GM19239 (cell line): ENCODE measurements around the gene CS.

Experiments used
- DNase-seq: peaks from one replicate; pipeline ENCODE4 v3.0.0; 2011; ENCODE audit warnings: low spot score; ENCODE audit not compliant: insufficient read length
- FAIRE-seq: peaks from 2 replicates; lab custom pipeline; 2011; peaks lifted over from hg19 to GRCh38; lab: Jason Lieb, UNC

Gene CS

DNA sequence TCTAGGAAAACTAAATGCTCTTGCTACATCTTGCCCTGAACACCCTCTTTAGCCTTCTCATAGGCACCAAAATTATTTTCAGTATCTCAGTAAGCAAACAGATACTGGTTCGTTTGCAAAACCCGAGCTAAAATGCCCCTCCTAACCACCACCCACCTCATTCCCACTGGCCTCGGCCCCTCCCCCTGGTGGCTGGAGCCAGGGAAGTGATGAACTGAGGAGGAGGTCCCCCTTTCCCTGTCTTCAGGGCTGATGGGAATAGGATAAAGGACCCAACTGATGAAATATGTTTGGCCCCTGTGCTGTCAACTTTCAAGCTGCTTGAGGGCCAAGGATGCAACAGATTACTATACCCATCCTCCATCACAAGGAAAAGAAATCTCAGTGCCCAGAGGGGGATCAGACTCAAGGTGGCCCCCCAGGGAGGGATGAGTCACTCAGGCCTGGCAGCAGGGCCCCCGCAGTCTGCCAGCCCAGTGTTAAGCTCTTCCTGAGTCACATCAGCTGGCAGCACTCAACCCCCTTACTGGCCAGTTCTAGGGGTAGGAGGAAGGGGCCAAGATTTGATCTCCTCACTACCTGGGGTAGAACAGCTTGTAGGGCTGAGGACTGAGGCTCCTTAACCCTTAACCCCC lies 43.7 kb downstream of the CS start:
- no peak for DNase-seq
- FAIRE-seq, result no peak

DNA sequence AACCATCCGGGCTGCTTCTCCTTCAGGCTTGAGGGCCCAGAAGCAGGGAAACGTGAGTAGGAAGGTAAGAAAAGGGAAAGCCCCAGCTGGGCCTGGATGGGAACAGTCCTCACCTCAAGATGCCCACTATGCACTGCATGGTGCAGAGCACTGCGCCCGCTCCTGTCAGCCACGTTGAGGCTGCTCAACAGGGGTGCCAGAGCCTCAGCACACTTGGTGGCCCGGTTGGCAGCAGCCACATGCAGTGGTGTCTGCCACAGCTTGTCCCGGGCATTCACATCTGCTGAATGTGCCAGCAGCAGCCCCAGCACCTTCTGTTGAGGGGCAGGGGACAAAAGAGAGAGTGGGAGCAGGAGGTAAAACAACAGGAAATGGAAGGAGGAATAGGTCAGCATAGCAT lies 44.5 kb downstream of the CS start:
- FAIRE-seq (no peak), DNase-seq (no peak)

DNA sequence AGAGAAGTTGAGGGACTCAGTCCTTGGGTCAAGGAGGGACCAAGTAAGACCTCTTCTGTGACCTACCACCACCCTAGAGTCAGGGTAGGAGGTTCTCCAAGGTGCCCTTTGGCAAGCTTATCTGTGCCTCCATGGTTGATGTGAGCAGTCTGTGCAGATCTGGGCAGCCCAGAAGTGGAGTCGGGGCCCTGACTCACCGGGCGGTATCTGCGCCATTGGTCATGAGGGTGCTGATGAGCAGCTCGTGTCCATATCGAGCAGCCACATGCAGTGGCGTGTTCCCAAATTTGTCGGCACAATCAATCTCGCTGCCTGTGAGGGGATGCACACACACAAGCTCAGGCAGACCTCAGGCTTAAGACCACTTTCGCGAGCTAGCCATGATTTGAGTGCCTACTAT lies 47.0 kb downstream of the CS start:
- FAIRE-seq (no peak), DNase-seq (no peak)

DNA sequence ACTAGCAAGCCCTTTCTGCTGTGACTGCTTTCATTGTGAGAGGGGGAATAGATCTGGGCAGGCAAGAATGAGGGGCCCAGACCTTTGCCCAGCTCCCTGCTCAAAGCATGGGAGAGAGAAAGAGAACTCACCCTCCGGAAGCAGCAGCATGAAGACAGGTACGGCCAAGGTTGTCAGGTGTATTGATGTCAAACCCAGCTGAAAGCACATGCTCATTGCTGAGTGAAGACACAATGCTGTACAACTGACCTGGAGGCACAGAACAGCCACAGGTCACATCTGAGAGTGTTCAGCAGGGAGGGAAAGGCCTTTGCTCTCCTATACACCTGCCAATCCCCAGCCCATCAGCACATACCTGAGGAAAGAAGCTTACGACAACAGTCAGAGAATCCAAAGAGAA lies 47.5 kb downstream of the CS start:
- DNase-seq, result no peak
- no peak for FAIRE-seq

DNA sequence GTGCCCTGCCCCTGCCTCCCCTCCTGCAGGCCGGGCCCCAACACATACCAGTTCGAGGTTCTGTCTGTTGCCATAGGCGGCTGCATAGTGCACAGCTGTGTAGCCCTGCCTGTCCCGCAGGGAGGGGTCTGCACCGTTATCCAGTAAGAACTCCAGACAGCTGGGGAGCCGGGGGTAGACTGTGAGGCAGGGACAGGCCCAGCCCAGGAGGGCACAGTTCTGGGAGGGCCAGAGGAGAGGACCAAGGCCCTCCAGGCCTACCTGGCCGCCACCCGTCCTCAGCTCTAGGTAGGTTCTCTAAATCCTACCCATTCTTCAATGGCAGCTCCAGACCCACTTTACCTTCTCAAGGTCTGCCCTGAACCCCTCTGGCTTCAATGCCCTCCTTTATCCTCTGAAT lies 51.4 kb downstream of the CS start:
- FAIRE-seq (no peak), DNase-seq (no peak)

DNA sequence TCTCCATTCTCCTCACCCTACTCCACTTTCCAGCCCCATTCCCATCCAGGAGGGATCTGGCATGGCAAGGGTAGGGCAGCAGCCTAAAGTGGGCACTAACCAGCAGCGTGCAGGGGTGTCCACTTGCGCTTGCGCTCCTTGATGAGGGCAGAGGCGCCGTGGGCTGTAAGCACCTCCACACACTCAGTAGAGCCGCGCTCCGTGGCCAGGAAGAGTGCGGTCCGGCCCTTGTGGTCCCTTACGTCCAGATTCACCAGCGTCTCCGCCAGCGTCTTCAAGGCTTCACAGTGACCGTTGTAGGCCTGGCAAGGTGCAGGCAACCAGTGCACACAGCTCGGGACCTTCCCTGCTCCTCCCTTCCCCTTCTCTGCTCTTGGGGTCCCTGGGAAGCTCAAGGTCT lies 52.2 kb downstream of the CS start:
- FAIRE-seq, result no peak

DNA sequence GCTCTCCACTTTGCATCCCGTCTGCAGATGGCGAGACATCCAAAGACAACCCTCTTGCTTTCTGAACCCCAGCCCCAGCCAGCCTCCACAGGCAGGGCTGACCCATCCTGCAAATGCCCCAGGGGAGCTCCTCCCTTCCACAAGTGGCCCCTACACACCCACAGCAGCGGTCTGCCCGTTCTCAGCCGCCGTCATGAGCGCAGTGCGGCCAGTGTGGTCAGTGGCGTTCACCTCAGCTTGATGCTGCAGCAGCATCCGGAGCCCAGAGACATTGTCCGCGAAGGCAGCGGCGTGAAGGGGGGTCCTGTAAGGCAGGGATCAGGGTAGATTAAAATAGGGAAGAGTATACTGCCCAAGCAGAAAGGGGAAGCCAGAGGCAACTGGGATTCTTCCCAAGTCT lies 55.6 kb downstream of the CS start:
- DNase-seq, result no peak

More for the DNA sequence above, 52.2 kb downstream of the CS start:
- no peak for DNase-seq

DNA sequence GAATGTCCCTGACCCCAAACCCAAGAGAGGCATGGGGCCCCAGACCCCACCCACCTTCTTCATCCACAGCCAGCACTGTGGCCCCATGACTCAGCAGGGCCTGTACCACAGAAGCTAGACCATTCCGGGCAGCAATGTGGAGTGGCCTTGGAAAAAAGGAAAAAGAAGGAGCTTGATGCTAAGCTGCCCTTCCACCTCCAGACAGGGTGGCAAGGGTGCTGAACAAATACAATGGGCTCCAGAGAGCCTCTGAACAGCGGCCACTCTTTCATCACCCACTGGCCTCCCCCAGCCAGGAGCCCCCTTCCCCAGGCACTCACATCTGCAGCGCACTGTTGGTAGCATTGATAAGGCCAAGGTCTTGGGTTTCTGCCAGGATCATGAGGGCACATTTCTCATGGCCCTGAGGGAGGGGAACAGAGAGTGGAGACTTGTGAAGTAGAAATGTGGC lies 56.4 kb downstream of the CS start:
- FAIRE-seq (no peak), DNase-seq (no peak)

More for the DNA sequence above, 55.6 kb downstream of the CS start:
- FAIRE-seq, result no peak

DNA sequence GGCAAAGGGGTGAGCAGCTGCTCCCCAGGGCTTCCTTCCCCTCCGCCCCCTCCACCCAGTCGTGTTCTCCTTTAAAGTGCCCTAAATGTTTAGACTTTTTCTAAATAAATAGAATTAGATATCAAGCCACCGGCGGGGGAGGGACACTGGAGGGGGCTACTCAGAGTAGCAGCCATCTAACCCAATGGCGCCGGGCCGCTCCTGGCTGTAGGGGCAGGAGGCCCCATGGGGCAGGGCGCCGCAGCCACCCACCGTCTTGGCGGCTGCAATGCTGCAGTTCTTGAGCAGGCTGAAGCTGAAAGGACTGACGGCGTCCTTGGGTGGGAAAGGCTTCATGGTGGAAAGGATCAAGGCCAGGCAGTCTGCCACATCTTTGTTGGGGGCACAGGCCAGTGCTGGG lies 57.1 kb downstream of the CS start:
- DNase-seq (no peak), FAIRE-seq (no peak)

DNA sequence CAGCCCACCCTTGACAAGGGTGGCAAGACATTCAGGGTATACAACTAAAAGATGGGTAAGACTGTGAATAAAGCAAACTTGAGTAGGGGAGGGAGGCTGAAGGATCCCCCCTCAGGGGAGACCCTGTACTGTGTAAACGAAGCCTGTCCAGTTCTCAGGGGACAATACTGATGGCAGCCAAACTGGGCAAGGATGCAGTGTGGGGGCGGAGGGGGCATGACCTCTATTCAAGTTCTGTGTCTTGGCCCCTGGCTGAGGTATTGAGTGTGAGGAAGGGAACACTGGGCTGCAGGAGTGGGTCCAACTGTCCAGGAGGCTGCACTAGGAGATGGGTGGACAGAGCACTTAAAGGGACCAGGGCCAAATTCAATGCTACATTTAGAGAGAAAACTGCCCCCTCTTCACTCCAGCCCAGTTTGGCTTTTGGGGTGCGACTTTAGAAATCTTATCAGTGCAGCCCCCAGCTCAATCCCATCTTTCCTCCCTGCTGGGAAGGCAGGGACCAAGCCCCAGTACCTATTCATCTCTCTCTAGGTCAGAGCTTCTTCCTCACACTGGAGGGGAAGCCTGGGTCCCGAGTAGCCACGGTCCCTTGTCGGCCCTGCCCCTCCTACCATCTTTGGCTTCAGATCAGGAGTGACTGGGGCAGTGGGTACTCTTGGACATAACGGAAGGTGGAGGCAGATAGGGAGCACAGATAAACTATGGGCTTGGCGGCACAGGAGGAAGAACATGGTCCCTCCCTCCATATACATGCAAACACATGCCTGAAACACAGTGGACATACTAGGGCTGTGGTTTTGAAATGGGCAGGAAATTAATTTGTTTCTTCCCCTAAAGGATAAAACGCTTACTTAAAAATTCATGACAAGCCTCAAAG lies 58.5 kb downstream of the CS start:
- DNase-seq (no peak), FAIRE-seq (no peak)

DNA sequence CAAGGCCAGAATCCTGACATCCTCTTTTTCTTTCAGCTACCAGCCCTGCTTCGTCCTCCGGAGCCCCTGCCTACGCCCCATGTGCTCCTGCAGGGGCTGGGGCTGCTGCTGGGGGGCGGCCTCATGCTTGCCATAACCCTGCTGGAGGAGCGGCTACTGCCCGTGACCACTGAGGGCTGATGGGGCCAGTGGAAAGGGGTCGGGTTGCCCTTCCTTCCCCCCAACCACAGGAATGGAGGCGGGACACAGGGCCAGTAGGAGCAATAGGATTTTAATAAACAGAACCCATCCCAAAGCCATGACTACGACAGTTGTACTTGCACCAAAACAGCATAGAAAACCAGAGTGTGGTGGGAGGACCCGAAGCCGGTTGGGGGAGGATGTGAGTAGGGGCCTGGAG lies 62.6 kb downstream of the CS start:
- FAIRE-seq (no peak), DNase-seq (no peak)

DNA sequence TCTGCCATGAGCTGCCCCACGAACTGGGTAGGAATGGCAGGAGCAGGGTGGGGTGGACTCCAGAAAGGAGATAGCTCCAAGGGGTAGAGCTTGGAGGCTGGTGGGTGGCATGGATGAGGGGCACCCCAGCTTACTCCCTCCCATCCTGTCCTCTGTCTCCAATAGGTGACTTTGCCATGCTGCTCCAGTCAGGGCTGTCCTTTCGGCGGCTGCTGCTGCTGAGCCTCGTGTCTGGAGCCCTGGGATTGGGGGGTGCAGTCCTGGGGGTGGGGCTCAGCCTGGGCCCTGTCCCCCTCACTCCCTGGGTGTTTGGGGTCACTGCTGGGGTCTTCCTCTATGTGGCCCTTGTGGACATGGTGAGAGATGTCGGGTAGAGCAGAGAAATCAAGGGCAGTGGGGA lies 63.1 kb downstream of the CS start:
- DNase-seq (no peak), FAIRE-seq (no peak)

DNA sequence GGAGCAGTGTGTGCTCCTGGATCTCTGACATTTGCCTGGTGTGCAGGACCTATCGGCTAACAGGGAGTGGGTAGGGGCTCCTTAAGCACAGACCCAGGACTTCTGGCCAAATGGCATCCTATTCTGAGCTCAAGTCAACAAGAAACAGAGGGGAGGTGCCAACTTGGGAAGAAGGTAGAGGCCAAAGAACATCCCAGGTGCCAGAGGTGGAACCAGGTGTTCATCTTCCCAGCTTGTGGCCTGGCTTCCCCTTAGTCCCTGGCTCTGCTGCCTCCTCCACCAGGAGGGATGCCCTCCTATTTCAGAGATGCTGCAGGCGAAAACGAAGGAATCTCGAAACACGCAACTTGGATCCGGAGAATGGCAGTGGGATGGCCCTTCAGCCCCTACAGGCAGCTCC lies 64.0 kb downstream of the CS start:
- FAIRE-seq, result no peak

DNA sequence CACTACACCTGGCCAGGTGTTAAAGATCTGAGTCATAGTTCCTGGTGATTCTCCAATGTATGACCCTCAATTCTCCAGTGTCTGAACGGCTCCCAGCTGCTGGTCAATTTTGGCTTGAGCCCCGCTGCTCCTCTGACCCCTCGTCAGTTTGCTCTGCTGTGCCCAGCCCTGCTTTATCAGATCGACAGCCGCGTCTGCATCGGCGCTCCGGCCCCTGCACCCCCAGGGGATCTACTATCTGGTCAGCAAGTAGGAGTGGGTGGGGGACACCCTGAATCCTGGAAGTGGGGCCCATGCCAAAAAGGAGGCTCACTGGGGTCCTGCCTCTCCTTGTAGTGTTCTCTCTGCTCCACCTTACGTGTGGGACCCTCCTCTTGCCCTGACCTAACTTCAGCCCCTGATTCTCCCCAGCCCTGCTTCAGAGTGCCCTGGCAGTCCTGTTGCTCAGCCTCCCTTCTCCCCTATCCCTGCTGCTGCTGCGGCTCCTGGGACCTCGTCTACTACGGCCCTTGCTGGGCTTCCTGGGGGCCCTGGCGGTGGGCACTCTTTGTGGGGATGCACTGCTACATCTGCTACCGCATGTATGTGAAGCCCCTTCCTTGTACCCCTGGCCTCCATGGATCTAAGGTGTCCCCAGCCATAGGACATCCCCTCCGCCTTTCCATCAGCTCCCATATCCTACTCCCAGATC lies 65.2 kb downstream of the CS start:
- FAIRE-seq (no peak), DNase-seq (no peak)

More for the DNA sequence above, 64.0 kb downstream of the CS start:
- DNase-seq, result no peak

DNA sequence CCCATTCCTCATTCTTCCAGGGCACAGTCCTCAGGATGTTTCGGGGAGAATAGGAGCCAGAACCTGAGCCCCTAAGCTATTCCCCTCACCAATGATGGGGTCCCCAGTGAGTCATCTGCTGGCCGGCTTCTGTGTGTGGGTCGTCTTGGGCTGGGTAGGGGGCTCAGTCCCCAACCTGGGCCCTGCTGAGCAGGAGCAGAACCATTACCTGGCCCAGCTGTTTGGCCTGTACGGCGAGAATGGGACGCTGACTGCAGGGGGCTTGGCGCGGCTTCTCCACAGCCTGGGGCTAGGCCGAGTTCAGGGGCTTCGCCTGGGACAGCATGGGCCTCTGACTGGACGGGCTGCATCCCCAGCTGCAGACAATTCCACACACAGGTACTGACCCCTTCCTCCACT lies 68.9 kb downstream of the CS start:
- DNase-seq, result no peak
- FAIRE-seq, result no peak

DNA sequence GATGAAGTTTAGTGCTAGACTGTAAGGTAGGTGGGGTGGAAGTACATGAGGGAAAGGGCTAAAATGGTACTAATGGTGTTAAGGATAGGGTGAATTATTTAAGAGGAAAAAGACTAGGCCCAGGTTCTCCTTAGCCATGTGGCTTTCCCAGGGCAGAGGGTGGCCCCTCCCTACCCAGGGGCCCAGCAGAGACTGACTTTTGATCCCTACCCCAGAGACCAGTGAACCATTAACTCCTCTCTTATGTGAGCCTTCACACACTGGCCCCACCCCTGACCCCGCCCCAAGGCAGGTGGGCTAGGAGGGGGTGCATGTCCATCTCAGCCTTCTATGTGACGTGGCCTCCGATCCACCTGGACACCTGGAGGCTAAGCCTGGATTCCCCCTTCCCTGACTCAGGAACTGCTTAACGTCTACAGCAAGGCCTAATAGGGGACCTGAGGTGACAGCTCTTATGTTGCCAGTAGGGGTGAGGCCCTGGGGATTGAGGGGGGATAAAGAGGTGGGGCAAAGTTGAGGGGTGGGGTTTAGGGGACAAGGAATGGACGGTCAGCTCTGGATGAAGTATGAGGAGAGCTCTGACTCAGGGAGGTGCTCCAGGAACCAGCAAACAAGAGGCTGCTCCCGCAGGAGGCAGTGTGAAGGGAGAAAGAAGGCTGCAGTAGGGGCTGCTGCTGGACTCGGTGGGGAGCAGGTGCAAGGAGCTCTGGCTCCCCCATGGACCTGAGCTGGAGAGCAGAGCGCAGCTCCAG lies 69.5 kb downstream of the CS start:
- FAIRE-seq, result no peak
- DNase-seq, result no peak

DNA sequence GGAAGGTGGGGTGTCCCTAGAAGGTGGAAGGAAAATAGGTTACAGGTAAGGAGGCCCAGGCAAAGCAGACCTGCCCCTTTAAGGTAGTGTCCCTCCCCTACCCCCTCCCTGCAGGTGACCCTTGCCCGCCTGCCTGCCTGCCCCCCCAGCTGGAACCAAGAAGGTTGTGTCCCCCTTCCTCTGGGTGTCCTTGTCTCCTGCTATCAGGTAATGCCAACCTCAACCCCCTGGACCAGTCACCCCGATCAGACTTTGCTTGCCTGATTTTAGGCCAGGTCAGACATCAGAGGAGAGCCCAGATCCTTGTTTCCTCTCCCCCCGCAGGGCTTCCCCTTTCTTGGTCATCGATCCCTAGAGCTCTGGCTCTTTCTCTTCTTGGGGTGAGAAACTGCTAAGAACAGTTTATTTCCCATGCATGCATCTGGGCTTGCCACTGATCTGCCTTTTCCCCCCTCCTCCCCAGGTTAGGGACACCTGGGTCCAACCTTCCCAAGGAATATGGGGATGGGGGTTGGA lies 70.2 kb downstream of the CS start, which contains the start of gene SLC39A5:
TSS of gene SLC39A5 (plus strand) at position 136 of the 516 bp plus-strand sequence. CDS start 1,224 bp downstream, outside the sequence.
- DNase-seq, result no peak
- FAIRE-seq, result no peak

DNA sequence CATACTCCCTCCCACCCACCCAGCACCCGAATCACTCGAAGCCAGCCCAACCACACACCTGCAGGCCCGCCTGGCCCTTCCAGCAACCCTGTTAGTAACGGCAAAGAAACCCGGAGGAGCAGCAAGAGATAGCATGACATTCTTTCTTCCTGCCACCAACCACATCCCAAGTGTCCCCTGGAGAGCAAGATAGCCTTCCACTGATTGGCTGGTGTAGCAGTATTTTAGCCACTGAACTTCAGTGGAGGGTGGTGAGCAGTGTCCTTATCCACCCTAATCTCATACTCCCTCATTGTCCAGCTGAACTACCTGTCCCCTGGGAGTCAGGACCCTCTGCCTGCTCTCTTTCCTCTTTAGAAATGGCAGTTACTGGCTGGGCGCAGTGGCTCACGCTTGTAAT lies 71.0 kb downstream of the CS start:
- FAIRE-seq (no peak), DNase-seq (no peak)

DNA sequence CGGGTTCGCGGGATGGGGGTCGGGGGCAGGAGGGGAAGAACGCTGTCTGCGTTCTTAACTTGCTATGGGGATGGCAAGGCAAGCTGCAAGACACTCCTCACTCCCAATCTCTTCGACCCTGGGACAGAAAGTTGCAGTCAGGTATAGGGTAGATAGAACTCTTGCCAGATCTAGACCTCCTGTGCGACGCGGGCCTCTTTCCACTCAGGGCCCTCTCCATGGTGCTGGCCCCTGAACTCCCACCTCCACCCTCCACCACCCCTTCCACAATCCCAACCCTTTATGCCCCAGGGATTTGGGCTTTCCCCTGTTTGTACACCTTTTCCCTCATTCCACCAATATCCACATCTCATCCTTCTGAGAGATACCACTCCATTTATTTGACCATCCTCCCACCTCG lies 75.2 kb downstream of the CS start:
- DNase-seq (no peak), FAIRE-seq (no peak)

DNA sequence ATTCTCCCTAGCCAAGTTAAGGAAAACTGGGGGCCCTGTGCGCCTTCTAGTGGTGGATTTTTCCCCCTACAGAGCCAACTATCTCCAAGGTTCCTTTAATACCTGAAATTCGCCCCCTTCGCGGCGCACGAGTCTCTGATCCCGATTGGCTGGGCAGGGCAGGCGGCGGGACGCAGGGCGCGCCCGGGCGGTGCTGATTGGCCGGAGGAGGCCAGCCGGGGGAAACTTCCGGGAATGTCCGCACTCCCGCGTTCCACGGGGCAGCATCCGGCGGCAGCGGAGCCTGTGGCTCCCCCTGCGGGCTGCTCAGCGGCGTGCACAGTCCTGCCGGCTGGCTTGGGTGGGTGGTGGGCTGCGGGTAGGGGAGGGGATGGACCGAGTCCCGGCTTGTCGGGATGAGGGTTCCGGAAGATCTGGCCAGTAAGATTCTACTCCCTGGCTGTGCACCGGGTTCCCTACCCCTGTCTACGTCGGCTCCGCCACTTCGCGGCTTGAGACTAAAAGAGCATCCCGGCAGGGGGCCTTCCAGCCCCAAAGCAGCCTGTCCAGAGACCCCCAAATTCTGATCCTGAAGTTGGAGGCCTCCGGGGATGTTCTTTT lies 75.9 kb downstream of the CS start, which contains the start of gene NABP2:
TSS of gene NABP2 (plus strand) at position 241 of the 600 bp plus-strand sequence. CDS start 515 bp downstream, outside the sequence.
- DNase-seq (peak; percentile 98), FAIRE-seq (peak; percentile 90)
